Neuronal stem cell (in vitro differentiated cells): ENCODE results near the gene ARHGAP12.

ENCODE experiments used
- DNase-seq: peaks from one replicate; pipeline ENCODE4 v3.0.0-alpha.2; 2013; ENCODE audit warnings: low spot score
- H2AFZ ChIP-seq: one replicate; pipeline ENCODE4 v1.6.1; 2013; ENCODE audit warnings: mild to moderate bottlenecking, low read length, inconsistent platforms
- H2AK5ac ChIP-seq: 2 replicates; pipeline ENCODE4 v1.6.1; 2013; ENCODE audit warnings: low read depth, mild to moderate bottlenecking, inconsistent platforms, low read length, moderate library complexity, mixed read lengths
- H2BK120ac ChIP-seq: 2 replicates; pipeline ENCODE4 v1.6.1; 2013; ENCODE audit warnings: low read depth, mild to moderate bottlenecking, inconsistent platforms, low read length, moderate library complexity, mixed read lengths
- H2BK12ac ChIP-seq: one replicate; pipeline ENCODE4 v1.6.1; 2013; ENCODE audit warnings: low read length, inconsistent platforms
- H2BK15ac ChIP-seq: 2 replicates; pipeline ENCODE4 v1.6.1; 2013; ENCODE audit warnings: mild to moderate bottlenecking, low read length, inconsistent platforms, mixed read lengths
- H2BK5ac ChIP-seq: one replicate; pipeline ENCODE4 v1.6.1; 2013; ENCODE audit warnings: inconsistent platforms, mild to moderate bottlenecking, low read length, moderate library complexity
- H3K14ac ChIP-seq: one replicate; pipeline ENCODE4 v1.6.1; 2013; ENCODE audit warnings: low read length, inconsistent platforms
- H3K18ac ChIP-seq: 2 replicates; pipeline ENCODE4 v1.6.1; 2013; ENCODE audit warnings: low read length, inconsistent platforms
- H3K23ac ChIP-seq: 2 replicates; pipeline ENCODE4 v1.6.1; 2013; ENCODE audit warnings: low read depth, mild to moderate bottlenecking, mixed read lengths, low read length, inconsistent platforms; ENCODE audit not compliant: poor library complexity
- H3K27ac ChIP-seq: replicated peaks from 3 replicates; pipeline ENCODE4 v1.5.1; 2013; ENCODE audit warnings: low read length, inconsistent platforms
- H3K27me3 ChIP-seq, 3 experiments: 2 replicates each; pipeline ENCODE4 v1.6.1; 2013; ENCODE audit warnings: low read length in 3 of 3, mild to moderate bottlenecking in 2 of 3, inconsistent platforms in 1 of 3, low read depth in 1 of 3, mixed read lengths in 1 of 3, moderate library complexity in 1 of 3; ENCODE audit not compliant: control insufficient read depth in 3 of 3, insufficient read depth in 3 of 3
- H3K36me3 ChIP-seq, 2 donors: replicated peaks in 1 of 2; 2 replicates each; pipeline ENCODE4 v1.6.1; 2013; ENCODE audit warnings: low read length in 2 of 2; ENCODE audit not compliant: control insufficient read depth in 2 of 2, insufficient read depth in 2 of 2
- H3K4ac ChIP-seq: 2 replicates; pipeline ENCODE4 v1.6.1; 2013; ENCODE audit warnings: inconsistent platforms, mild to moderate bottlenecking, low read length, moderate library complexity
- H3K4me1 ChIP-seq, 2 donors: 1 replicate in 1 of 2; 2 replicates in 1 of 2; pipeline ENCODE4 v1.6.1; 2013; ENCODE audit warnings: low read length in 2 of 2, low read depth in 1 of 2; ENCODE audit not compliant: control insufficient read depth in 2 of 2, insufficient read depth in 1 of 2
- H3K4me2 ChIP-seq: one replicate; pipeline ENCODE4 v1.6.1; 2013; ENCODE audit warnings: mild to moderate bottlenecking, low read length, inconsistent platforms; ENCODE audit not compliant: insufficient read depth, poor library complexity, severe bottlenecking
- H3K4me3 ChIP-seq, 2 donors: 2 replicates each; pipeline ENCODE4 v1.5.1; 2013; ENCODE audit warnings: low read length in 2 of 2, mild to moderate bottlenecking in 2 of 2, inconsistent platforms in 1 of 2, moderate library complexity in 1 of 2
- H3K79me1 ChIP-seq: one replicate; pipeline ENCODE4 v1.6.1; 2013; ENCODE audit warnings: low read depth, mild to moderate bottlenecking, inconsistent platforms, low read length, moderate library complexity
- H3K9ac ChIP-seq: one replicate; pipeline ENCODE4 v1.6.1; 2013; ENCODE audit warnings: mild to moderate bottlenecking, low read depth, low read length, inconsistent platforms; ENCODE audit not compliant: poor library complexity
- H3K9me3 ChIP-seq, 2 donors: replicated peaks in 1 of 2; 2 replicates each; pipeline versions ENCODE3 to v1.6.1; 2013; ENCODE audit warnings: low read length in 2 of 2, mild to moderate bottlenecking in 2 of 2, inconsistent platforms in 1 of 2, low read depth in 1 of 2, mixed read lengths in 1 of 2, moderate library complexity in 1 of 2; ENCODE audit not compliant: control insufficient read depth in 2 of 2, insufficient read depth in 1 of 2
- H4K8ac ChIP-seq: one replicate; pipeline ENCODE4 v1.6.1; 2013; ENCODE audit warnings: low read depth, mild to moderate bottlenecking, inconsistent platforms, low read length, moderate library complexity
- H4K91ac ChIP-seq: one replicate; pipeline ENCODE4 v1.6.1; 2013; ENCODE audit warnings: low read length, low read depth, mild to moderate bottlenecking, inconsistent platforms; ENCODE audit not compliant: poor library complexity
- WGBS, 2 donors: extraction: QIAGEN DNeasy Blood & Tissue Kit; methylation state at CpG; one replicate each; pipeline ENCODE4 v1.1.7; 2013; ENCODE audit warnings: missing lambda C conversion rate in 2 of 2, mixed read lengths in 1 of 2; ENCODE audit not compliant: insufficient read length in 2 of 2, insufficient replicate concordance in 1 of 2; ENCODE audit errors: extremely low coverage in 2 of 2; 5-methylcytosine and 5-hydroxymethylcytosine counted together

ARHGAP12 gene

GRCh38 chr10:31914370-31914769 lies 14.3 kb downstream of the ARHGAP12 start:
- H3K27ac ChIP-seq = no peak overlapping the region
- no peaks in the 10 kb centered on the region for H3K27me3 ChIP-seq
- H3K36me3 ChIP-seq = peaks cover 0 to 7% of the 10 kb centered on the region in 2 donors
- H2AFZ ChIP-seq = no peak overlapping the region
- DNase-seq = no peak
- H3K9me3 ChIP-seq = no peaks in the 10 kb centered on the region
- WGBS, 2 donors = no CpG with 5 or more reads among the region's 2 CpGs
- no peak overlapping the region for H2BK15ac ChIP-seq
- H3K4me3 ChIP-seq = no peak overlapping the region
- no peak overlapping the region for H2BK12ac ChIP-seq
- no peak overlapping the region for H2BK120ac ChIP-seq
- H3K4me2 ChIP-seq = no peak overlapping the region
- no peak overlapping the region for H3K4ac ChIP-seq
- peaks cover 5% of the 10 kb centered on the region for H3K79me1 ChIP-seq
- H2AK5ac ChIP-seq = no peak overlapping the region
- no peak overlapping the region for H3K23ac ChIP-seq
- no peak overlapping the region for H3K9ac ChIP-seq
- no peak overlapping the region for H3K14ac ChIP-seq
- peaks cover 0 to 7% of the 10 kb centered on the region in 2 donors for H3K4me1 ChIP-seq
- no peak overlapping the region for H3K18ac ChIP-seq
- no peak overlapping the region for H2BK5ac ChIP-seq
- no peak overlapping the region for H4K8ac ChIP-seq
- H4K91ac ChIP-seq = no peak overlapping the region

- WGBS, 2 donors = no CpG with 5 or more reads among the region's 10 CpGs
These were observed 15.5 kb downstream of the ARHGAP12 start for GRCh38 chr10:31912898-31913850.

GRCh38 chr10:31912289-31912688 lies 16.3 kb downstream of the ARHGAP12 start:
- no peak overlapping the region for H3K4ac ChIP-seq
- no peak overlapping the region for H2BK120ac ChIP-seq
- H3K27me3 ChIP-seq = no peaks in the 10 kb centered on the region
- no peak overlapping the region for H3K9ac ChIP-seq
- no peaks in the 10 kb centered on the region for H3K9me3 ChIP-seq
- H3K4me1 ChIP-seq = peaks cover 0 to 7% of the 10 kb centered on the region in 2 donors
- no peak overlapping the region for H2AK5ac ChIP-seq
- H2BK12ac ChIP-seq = no peak overlapping the region
- no peak overlapping the region for H4K91ac ChIP-seq
- H3K4me3 ChIP-seq = no peak overlapping the region
- peaks cover 4 to 24% of the 10 kb centered on the region in 2 donors for H3K36me3 ChIP-seq
- H3K18ac ChIP-seq = no peak overlapping the region
- no peak for DNase-seq
- H3K14ac ChIP-seq = no peak overlapping the region
- no peak overlapping the region for H2BK15ac ChIP-seq
- H3K23ac ChIP-seq = no peak overlapping the region
- no peak overlapping the region for H2BK5ac ChIP-seq
- H3K4me2 ChIP-seq = no peak overlapping the region
- peaks cover 4% of the 10 kb centered on the region for H3K79me1 ChIP-seq
- H2AFZ ChIP-seq = no peak overlapping the region
- H4K8ac ChIP-seq = no peak overlapping the region
- H3K27ac ChIP-seq = no peak overlapping the region
- no CpG with 5 or more reads among the region's 2 CpGs for WGBS, 2 donors

More at GRCh38 chr10:31912898-31913850, 15.5 kb downstream of the ARHGAP12 start:
- no peak overlapping the region for H4K8ac ChIP-seq
- no peak overlapping the region for H3K18ac ChIP-seq
- no peak overlapping the region for H3K14ac ChIP-seq
- H3K23ac ChIP-seq = no peak overlapping the region
- DNase-seq = no peak
- H2AK5ac ChIP-seq = no peak overlapping the region
- no peak overlapping the region for H4K91ac ChIP-seq
- no peak overlapping the region for H2BK15ac ChIP-seq
- no peak overlapping the region for H2BK12ac ChIP-seq
- H3K36me3 ChIP-seq = peaks cover 3 to 15% of the 10 kb centered on the region in 2 donors
- peaks cover 0 to 7% of the 10 kb centered on the region in 2 donors for H3K4me1 ChIP-seq
- peaks cover 4% of the 10 kb centered on the region for H3K79me1 ChIP-seq
- no peak overlapping the region for H3K4ac ChIP-seq
- no peaks in the 10 kb centered on the region for H3K27me3 ChIP-seq
- H2AFZ ChIP-seq = no peak overlapping the region
- no peak overlapping the region for H3K9ac ChIP-seq
- no peak overlapping the region for H3K27ac ChIP-seq
- H3K9me3 ChIP-seq = no peaks in the 10 kb centered on the region
- no peak overlapping the region for H3K4me3 ChIP-seq
- H3K4me2 ChIP-seq = no peak overlapping the region
- no peak overlapping the region for H2BK120ac ChIP-seq
- H2BK5ac ChIP-seq = no peak overlapping the region

- no peak overlapping the region for H3K14ac ChIP-seq
- H2BK120ac ChIP-seq = no peak overlapping the region
- no peak overlapping the region for H3K9ac ChIP-seq
- DNase-seq = no peak
- no peak overlapping the region for H4K8ac ChIP-seq
- H3K18ac ChIP-seq = no peak overlapping the region
- H2BK5ac ChIP-seq = no peak overlapping the region
- no peak overlapping the region for H3K27ac ChIP-seq
- no peak overlapping the region for H3K4ac ChIP-seq
- no peak overlapping the region for H2BK12ac ChIP-seq
- H2AK5ac ChIP-seq = no peak overlapping the region
- no peak overlapping the region for H4K91ac ChIP-seq
- H2AFZ ChIP-seq = no peak overlapping the region
- no peak overlapping the region for H3K23ac ChIP-seq
- no peaks in the 10 kb centered on the region for H3K9me3 ChIP-seq
- no peak overlapping the region for H2BK15ac ChIP-seq
- no peak overlapping the region for H3K4me3 ChIP-seq
- H3K27me3 ChIP-seq = no peaks in the 10 kb centered on the region
- H3K4me2 ChIP-seq = no peak overlapping the region
- no CpG with 5 or more reads among the region's 3 CpGs for WGBS, 2 donors
- peaks cover 4 to 46% of the 10 kb centered on the region in 2 donors for H3K36me3 ChIP-seq
- peaks cover 4% of the 10 kb centered on the region for H3K79me1 ChIP-seq
- H3K4me1 ChIP-seq = peaks cover 0 to 7% of the 10 kb centered on the region in 2 donors
These were observed 18.6 kb downstream of the ARHGAP12 start for GRCh38 chr10:31910016-31910415.
